ENCODE data around the gene APOL5.
"Not testable (repeated sequence)": the region's sequence is repeated elsewhere in the genome, so short reads cannot be mapped to it uniquely, and the experiment has no call there.

GRCh38 chr22:35676065-35676464 is 41.6 kb upstream of the APOL5 start:
- not testable (repeated sequence) for TF ChIP-seq POLR2A, CTCF, POLR2AphosphoS5 (IDR thresholded peaks at IDR 0.05)

Data from upper lobe of left lung (tissue), 4 donors.